ENCODE results near the gene LTBP2. TPM values are rescaled to one million over a fixed set of nuclear protein-coding genes. Genes with fewer than 3 reads are reported as not detected.

LTBP2 gene
- total and polyA plus RNA-seq, 3 donors from 2014 or later: 19.6 to 45.3 (median 23.3) TPM

GRCh38 chr14:74505831-74506230 is 106.2 kb downstream of the LTBP2 start:
- Histone ChIP-seq H3K9me3 (no peaks in the 10 kb centered on the region), H3K36me3 (ENCODE audit: low read depth, missing control alignments) (no peaks in the 10 kb centered on the region), H3K27ac (no peak overlapping the region), H3K27me3 (no peaks in the 10 kb centered on the region), H3K4me3 (no peak overlapping the region), H3K4me1 (peaks cover 2% of the 10 kb centered on the region)
- intact Hi-C loops (cut with DNase I; ENCODE audit: low total_unique reads): loop anchor here (10.0 kb wide), 1 partner anchor 99 kb away; no protein-coding TSS in a partner anchor
- TF ChIP-seq CTCF (IDR thresholded peaks at IDR 0.05) (no peak), POLR2A (IDR thresholded peaks at IDR 0.05) (no peak)
- DNase-seq: no peak
- 85 to 86% methylated on average over 10 to 17 of the region's 17 CpGs for WGBS, 2 donors

GRCh38 chr14:74504874-74505720 is 106.9 kb downstream of the LTBP2 start:
- H3K4me1 ChIP-seq: no peaks in the 10 kb centered on the region
- TF ChIP-seq POLR2A (IDR thresholded peaks at IDR 0.05) (no peak), CTCF (IDR thresholded peaks at IDR 0.05) (no peak)
- no peaks in the 10 kb centered on the region for H3K9me3 ChIP-seq
- intact Hi-C loops (cut with DNase I; ENCODE audit: low total_unique reads): loop anchor here (10.0 kb wide), 1 partner anchor 100 kb away; no protein-coding TSS in a partner anchor
- DNase-seq: no peak
- H3K36me3 ChIP-seq (ENCODE audit: low read depth, missing control alignments): no peaks in the 10 kb centered on the region
- H3K4me3 ChIP-seq: no peak overlapping the region
- H3K27me3 ChIP-seq: no peaks in the 10 kb centered on the region
- 91% methylated on average over 18 to 20 of the region's 20 CpGs for WGBS, 2 donors
- H3K27ac ChIP-seq: no peak overlapping the region

- H3K27me3 ChIP-seq: no peaks in the 10 kb centered on the region
- DNase-seq: no peak
- intact Hi-C loops (cut with DNase I; ENCODE audit: low total_unique reads): loop anchor here (10.0 kb wide), 1 partner anchor 100 kb away; no protein-coding TSS in a partner anchor
- TF ChIP-seq CTCF (IDR thresholded peaks at IDR 0.05) (no peak), POLR2A (IDR thresholded peaks at IDR 0.05) (no peak)
- H3K4me3 ChIP-seq: no peak overlapping the region
- no peaks in the 10 kb centered on the region for H3K9me3 ChIP-seq
- WGBS, 2 donors: 82 to 96% methylated on average over 2 to 4 of the region's 4 CpGs
- no peaks in the 10 kb centered on the region for H3K36me3 ChIP-seq (ENCODE audit: low read depth, missing control alignments)
- no peak overlapping the region for H3K27ac ChIP-seq
- H3K4me1 ChIP-seq: no peaks in the 10 kb centered on the region
Observed at GRCh38 chr14:74504412-74504811, 107.6 kb downstream of the LTBP2 start.

- 95 to 98% methylated on average over 12 of the region's 12 CpGs for WGBS, 2 donors
- Histone ChIP-seq H3K27ac (no peak overlapping the region), H3K4me1 (no peaks in the 10 kb centered on the region), H3K36me3 (ENCODE audit: low read depth, missing control alignments) (no peaks in the 10 kb centered on the region), H3K9me3 (no peaks in the 10 kb centered on the region), H3K27me3 (no peaks in the 10 kb centered on the region), H3K4me3 (no peak overlapping the region)
- intact Hi-C loops (cut with DNase I; ENCODE audit: low total_unique reads): loop anchor here (10.0 kb wide), 1 partner anchor 101 kb away; no protein-coding TSS in a partner anchor
- TF ChIP-seq POLR2A (IDR thresholded peaks at IDR 0.05) (no peak), CTCF (IDR thresholded peaks at IDR 0.05) (no peak)
- DNase-seq: no peak
Observed at GRCh38 chr14:74503938-74504335, 108.1 kb downstream of the LTBP2 start.

Data from testis (tissue), 3 donors.